Stimulated activated CD4-positive, alpha-beta T cell treated with anti-CD3 and anti-CD28 coated beads, Interleukin-15, amount 100 ng/mL, for 1 hour (primary cell): Measurements from ENCODE around the gene FAM124A.

ENCODE experiments used
- DNase-seq, 2 donors: peaks; one replicate each; pipeline ENCODE4 v3.0.0-alpha.2; 2020; ENCODE audit warnings: low read depth in 1 of 2, low spot score in 1 of 2

Gene FAM124A

GRCh38 chr13:51218626-51219025 lies 3.6 kb upstream of the FAM124A start:
- no peak for DNase-seq

GRCh38 chr13:51220706-51221105 lies 1.5 kb upstream of the FAM124A start:
- DNase-seq = no peak

- DNase-seq = no peak
Measured at GRCh38 chr13:51221108-51221507, 1.1 kb upstream of the FAM124A start.

- DNase-seq = no peak
Measured at GRCh38 chr13:51221674-51222036, 543 bp upstream of the FAM124A start.

- no peak for DNase-seq
Measured at GRCh38 chr13:51222686-51223559, 725 bp downstream of the FAM124A start.

GRCh38 chr13:51223560-51224270 lies 1.5 kb downstream of the FAM124A start:
- DNase-seq = no peak

GRCh38 chr13:51225029-51225428 lies 2.8 kb downstream of the FAM124A start:
- no peak for DNase-seq

GRCh38 chr13:51227404-51227803 lies 5.2 kb downstream of the FAM124A start:
- DNase-seq = no peak

GRCh38 chr13:51229101-51229719 lies 7.0 kb downstream of the FAM124A start:
- DNase-seq = no peak

GRCh38 chr13:51229731-51230130 lies 7.5 kb downstream of the FAM124A start:
- no peak for DNase-seq

- no peak for DNase-seq
Measured at GRCh38 chr13:51230477-51231105, 8.4 kb downstream of the FAM124A start.

GRCh38 chr13:51231456-51231855 lies 9.3 kb downstream of the FAM124A start:
- DNase-seq = no peak

- DNase-seq = no peak
Measured at GRCh38 chr13:51232328-51232727, 10.1 kb downstream of the FAM124A start.

- no peak for DNase-seq
Measured at GRCh38 chr13:51233117-51233826, 11.1 kb downstream of the FAM124A start.

GRCh38 chr13:51234676-51235075 lies 12.5 kb downstream of the FAM124A start:
- DNase-seq = no peak

- DNase-seq = no peak
Measured at GRCh38 chr13:51235186-51235585, 13.0 kb downstream of the FAM124A start.

GRCh38 chr13:51235756-51236490 lies 13.7 kb downstream of the FAM124A start:
- DNase-seq = no peak

GRCh38 chr13:51236491-51236792 lies 14.2 kb downstream of the FAM124A start:
- DNase-seq = no peak

- DNase-seq = no peak
Measured at GRCh38 chr13:51237386-51237785, 15.2 kb downstream of the FAM124A start.

GRCh38 chr13:51237887-51238286 lies 15.7 kb downstream of the FAM124A start:
- no peak for DNase-seq
